RWPE2 (cell line): ENCODE data around the gene LCTL.

ENCODE experiments used
- ATAC-seq: fragments of 200-7000 bp; cut with Tn5 transposase; 3 replicates; pipeline ENCODE4 v1.9.1; 2021; ENCODE audit warnings: low read depth
- DNase-seq: peaks from one replicate; pipeline ENCODE4 v3.0.0-alpha.2; 2020; ENCODE audit warnings: low spot score
- H3K27ac ChIP-seq: fragments of 450-650 bp; 2 replicates; pipeline ENCODE4 v1.5.1; 2017; ENCODE audit warnings: mild to moderate bottlenecking; ENCODE audit not compliant: poor library complexity, severe bottlenecking
- H3K27me3 ChIP-seq: fragments of 250-450 bp; sonication (Bioruptor Pico); 2 replicates; pipeline ENCODE4 v1.5.1; 2021; ENCODE audit warnings: mild to moderate bottlenecking, moderate library complexity; ENCODE audit not compliant: insufficient read depth, poor library complexity, severe bottlenecking
- H3K36me3 ChIP-seq: fragments of 250-450 bp; sonication (Bioruptor Pico); 2 replicates; pipeline ENCODE4 v1.5.1; 2020; ENCODE audit warnings: low read depth, mild to moderate bottlenecking, moderate library complexity
- H3K4me1 ChIP-seq: fragments of 250-450 bp; sonication (Bioruptor Pico); 2 replicates; pipeline ENCODE4 v1.5.1; 2021; ENCODE audit warnings: mild to moderate bottlenecking, moderate library complexity; ENCODE audit not compliant: insufficient read depth, poor library complexity, severe bottlenecking
- H3K4me3 ChIP-seq: fragments of 250-450 bp; sonication (Bioruptor Pico); 2 replicates; pipeline ENCODE4 v1.5.1; 2021; ENCODE audit warnings: mild to moderate bottlenecking, moderate library complexity; ENCODE audit not compliant: severe bottlenecking
- H3K9me3 ChIP-seq: fragments of 250-450 bp; sonication (Bioruptor Pico); 2 replicates; pipeline ENCODE4 v1.5.1; 2021; ENCODE audit warnings: mild to moderate bottlenecking, moderate library complexity; ENCODE audit not compliant: severe bottlenecking
- TF ChIP-seq, protein P1 (sequence below): fragments of 450-650 bp; IDR thresholded peaks from one replicate; pipeline ENCODE4 v1.5.1; 2017; ENCODE audit warnings: mild to moderate bottlenecking, moderate library complexity; ENCODE audit not compliant: poor library complexity, severe bottlenecking

Gene LCTL

DNA sequence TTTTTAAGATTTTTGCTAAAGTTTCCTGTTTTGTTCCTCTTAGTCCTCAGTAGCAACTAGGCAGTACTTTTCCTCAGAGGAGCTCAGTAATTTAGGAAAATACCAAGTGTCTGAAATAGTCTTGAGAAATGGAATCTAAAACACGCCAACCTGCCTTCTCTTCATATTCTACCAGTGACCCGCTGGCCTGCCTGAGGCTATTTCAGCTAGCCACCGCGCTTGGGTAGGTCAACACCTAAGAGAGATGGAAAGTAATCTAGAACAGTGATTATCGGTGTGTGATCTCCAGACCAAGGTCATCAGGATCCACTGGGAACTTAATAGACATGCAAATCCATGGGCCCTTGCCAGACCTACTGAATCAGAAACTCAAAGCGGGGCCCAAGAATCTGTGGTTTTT is 7.5 kb downstream of the LCTL start:
- ATAC-seq, result no peak
- Histone ChIP-seq H3K36me3 (peaks cover 4% of the 10 kb centered on the region), H3K4me1 (no peaks in the 10 kb centered on the region), H3K27ac (no peak overlapping the region), H3K27me3 (no peaks in the 10 kb centered on the region), H3K4me3 (no peak overlapping the region), H3K9me3 (no peaks in the 10 kb centered on the region)
- TF ChIP-seq, protein P1, sequence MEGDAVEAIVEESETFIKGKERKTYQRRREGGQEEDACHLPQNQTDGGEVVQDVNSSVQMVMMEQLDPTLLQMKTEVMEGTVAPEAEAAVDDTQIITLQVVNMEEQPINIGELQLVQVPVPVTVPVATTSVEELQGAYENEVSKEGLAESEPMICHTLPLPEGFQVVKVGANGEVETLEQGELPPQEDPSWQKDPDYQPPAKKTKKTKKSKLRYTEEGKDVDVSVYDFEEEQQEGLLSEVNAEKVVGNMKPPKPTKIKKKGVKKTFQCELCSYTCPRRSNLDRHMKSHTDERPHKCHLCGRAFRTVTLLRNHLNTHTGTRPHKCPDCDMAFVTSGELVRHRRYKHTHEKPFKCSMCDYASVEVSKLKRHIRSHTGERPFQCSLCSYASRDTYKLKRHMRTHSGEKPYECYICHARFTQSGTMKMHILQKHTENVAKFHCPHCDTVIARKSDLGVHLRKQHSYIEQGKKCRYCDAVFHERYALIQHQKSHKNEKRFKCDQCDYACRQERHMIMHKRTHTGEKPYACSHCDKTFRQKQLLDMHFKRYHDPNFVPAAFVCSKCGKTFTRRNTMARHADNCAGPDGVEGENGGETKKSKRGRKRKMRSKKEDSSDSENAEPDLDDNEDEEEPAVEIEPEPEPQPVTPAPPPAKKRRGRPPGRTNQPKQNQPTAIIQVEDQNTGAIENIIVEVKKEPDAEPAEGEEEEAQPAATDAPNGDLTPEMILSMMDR, result no peak
- DNase-seq, result no peak

DNA sequence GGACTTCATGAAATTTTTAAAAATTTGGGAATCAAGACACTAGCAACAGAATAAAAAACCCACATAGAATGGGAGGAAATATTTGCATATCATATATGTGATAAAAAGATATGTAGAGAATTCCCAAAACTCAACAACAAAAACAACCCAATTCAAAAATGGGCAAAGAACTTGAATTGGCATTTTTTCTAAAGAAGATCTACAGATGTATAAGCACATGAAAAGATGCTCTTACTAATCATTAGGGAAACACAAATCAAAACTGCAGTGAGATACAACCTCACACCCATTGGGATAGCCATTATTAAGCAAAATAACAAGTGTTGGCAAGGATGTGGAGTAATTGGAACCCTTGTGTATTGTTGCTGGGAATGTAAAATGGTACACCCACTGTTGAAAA is 10.1 kb downstream of the LCTL start:
- Histone ChIP-seq H3K4me3 (no peak overlapping the region), H3K9me3 (no peaks in the 10 kb centered on the region)

GRCh38 chr15:66545255-66545654 is 20.5 kb downstream of the LCTL start:
- no peak overlapping the region for H3K27ac ChIP-seq
- no peak for ATAC-seq

More for the DNA sequence above, 10.1 kb downstream of the LCTL start:
- Histone ChIP-seq H3K27me3 (no peaks in the 10 kb centered on the region), H3K27ac (no peak overlapping the region), H3K36me3 (peaks cover 16% of the 10 kb centered on the region), H3K4me1 (peaks cover 12% of the 10 kb centered on the region)
- no peak for ATAC-seq
- no peak for DNase-seq
- TF ChIP-seq, protein P1, result no peak

DNA sequence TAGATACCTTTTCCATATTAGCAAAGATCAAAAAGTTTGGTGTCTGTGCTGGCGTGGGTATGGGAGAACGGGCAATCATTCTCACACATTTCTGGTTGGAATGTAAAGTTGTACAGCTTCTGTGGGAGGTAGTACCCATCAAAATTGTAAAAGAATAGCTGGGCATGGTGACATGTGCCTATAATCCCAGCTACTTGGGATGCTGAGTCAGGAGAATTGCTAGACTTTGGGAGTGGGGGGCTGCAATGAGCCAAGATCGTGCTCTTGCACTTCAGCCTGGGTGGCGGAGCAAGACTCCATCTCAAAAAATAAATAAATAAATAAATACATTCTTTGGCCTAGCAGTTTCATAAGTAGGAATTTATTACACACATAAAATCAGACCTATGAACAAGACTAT is 22.9 kb downstream of the LCTL start:
- no peak overlapping the region for H3K4me3 ChIP-seq
- TF ChIP-seq, protein P1, result no peak
- H3K4me1 ChIP-seq, result no peaks in the 10 kb centered on the region
- H3K9me3 ChIP-seq, result no peaks in the 10 kb centered on the region
- no peak overlapping the region for H3K27ac ChIP-seq
- H3K36me3 ChIP-seq, result peaks cover 77% of the 10 kb centered on the region
- ATAC-seq, result no peak
- DNase-seq, result no peak
- H3K27me3 ChIP-seq, result no peaks in the 10 kb centered on the region

More at GRCh38 chr15:66545255-66545654, 20.5 kb downstream of the LCTL start:
- TF ChIP-seq, protein P1, result no peak
- Histone ChIP-seq H3K27me3 (no peaks in the 10 kb centered on the region), H3K4me1 (no peaks in the 10 kb centered on the region), H3K4me3 (no peak overlapping the region), H3K36me3 (peaks cover 79% of the 10 kb centered on the region), H3K9me3 (no peaks in the 10 kb centered on the region)
- no peak for DNase-seq

DNA sequence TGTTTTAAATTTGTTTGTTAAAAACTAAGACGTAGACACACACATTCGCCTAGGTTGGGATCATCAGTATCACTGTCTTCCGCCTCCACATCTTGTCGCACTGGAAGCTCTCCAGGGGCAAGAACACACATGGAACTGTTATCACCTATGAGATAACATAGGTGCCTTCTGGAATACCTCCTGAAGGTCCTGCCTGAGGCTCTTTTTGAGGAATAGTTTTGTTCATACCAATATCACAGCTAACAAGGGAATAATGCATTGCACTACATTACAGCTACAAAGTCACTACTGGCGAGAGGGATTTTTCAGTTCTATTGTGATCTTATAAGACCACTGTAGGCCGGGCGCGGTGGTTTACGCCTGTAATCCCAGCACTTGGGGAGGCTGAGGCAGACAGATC is 30.7 kb downstream of the LCTL start:
- Histone ChIP-seq H3K4me3 (no peak overlapping the region), H3K36me3 (peaks cover 97% of the 10 kb centered on the region), H3K27ac (no peak overlapping the region), H3K4me1 (no peaks in the 10 kb centered on the region), H3K27me3 (no peaks in the 10 kb centered on the region), H3K9me3 (no peaks in the 10 kb centered on the region)
- no peak for ATAC-seq
- no peak for DNase-seq
- TF ChIP-seq, protein P1, result no peak
